Measurements from ENCODE around the gene OSTF1. TPM values are rescaled to one million over a fixed set of nuclear protein-coding genes. Genes with fewer than 3 reads are reported as not detected.

OSTF1 gene
- total and polyA plus RNA-seq, 2 donors (not counting 3 experiments of a cell fraction or from before 2014, with no cell fraction given), result 23.5 to 70.9 TPM

- H3K4me2 ChIP-seq (ENCODE audit: insufficient read depth, low read length), result no peak overlapping the region
- ChIA-PET CTCF (interaction anchor here (1.2 to 4.2 kb wide), 5 partner anchors 58 to 312 kb away, joined by 3 to 24 read pairs (median 8); partner anchors contain the start of gene CARNMT1), POLR2A (interaction anchor here (1.2 kb wide), 1 partner anchor 57 kb away, joined by 3 read pairs; the partner anchor contains the start of gene CARNMT1)
- no peak overlapping the region for H2AFZ ChIP-seq (ENCODE audit: low read depth, low read length)
- TF ChIP-seq MYC (IDR thresholded peaks at IDR 0.05; ENCODE audit: low read depth, low read length) (no peak), EZH2 (IDR thresholded peaks at IDR 0.05; ENCODE audit: borderline replicate concordance, low read depth, low read length, severe bottlenecking) (no peak), GATA2 (IDR thresholded peaks at IDR 0.05; ENCODE audit: insufficient read depth, insufficient read length, low read depth, low read length) (no peak), FOS (IDR thresholded peaks at IDR 0.05; ENCODE audit: borderline replicate concordance, insufficient read depth, low read length) (no peak), MAX (IDR thresholded peaks at IDR 0.05; ENCODE audit: insufficient read depth, insufficient read length) (no peak), POLR2A (IDR thresholded peaks at IDR 0.05; ENCODE audit: low read depth, low read length) (no peak), CTCF (IDR thresholded peaks at IDR 0.05; ENCODE audit: extremely low read depth in 1 of 2, insufficient read depth in 1 of 2, low read depth in 1 of 2, low read length in 2 of 2) (no peak), POLR2AphosphoS5 (IDR thresholded peaks at IDR 0.05; ENCODE audit: insufficient read depth, low read depth, low read length) (no peak)
- peaks cover 0 to 11% of the 10 kb centered on the region in 2 experiments for H3K36me3 ChIP-seq (ENCODE audit: control insufficient read depth in 2 of 2, extremely low read depth in 1 of 2, insufficient read depth in 2 of 2, low read length in 2 of 2)
- BruUV-seq (replicated peaks), result no TSS peak
- H3K9me1 ChIP-seq (replicated peaks; ENCODE audit: control insufficient read depth, extremely low read depth, insufficient read depth, low read length), result no peaks in the 10 kb centered on the region
- H3K4me1 ChIP-seq (ENCODE audit: control insufficient read depth, extremely low read depth, insufficient read depth, low read length), result peaks cover 16% of the 10 kb centered on the region
- intact Hi-C loops (cut with micrococcal nuclease) (loop anchor here (2.0 to 5.0 kb wide), 2 partner anchors 133 to 152 kb away; partner anchors contain the start of gene C9orf40), dilution Hi-C loops (cut with MboI; ENCODE audit: extremely low pct_ligation_motif_present, low sequenced_read_pairs) (no loop called here)
- no peaks in the 10 kb centered on the region for H3K9me3 ChIP-seq (replicated peaks; ENCODE audit: control insufficient read depth, insufficient read depth, low read length)
- DNase-seq (ENCODE audit: low read depth, low spot score), result no peak
- peaks cover 2% of the 10 kb centered on the region for H4K20me1 ChIP-seq (replicated peaks; ENCODE audit: control insufficient read depth, extremely low read depth, insufficient read depth, low read length)
- no peaks in the 10 kb centered on the region for H3K27me3 ChIP-seq (ENCODE audit: control insufficient read depth in 2 of 2, insufficient read depth in 2 of 2, low read length in 2 of 2)
- H3K9ac ChIP-seq (replicated peaks; ENCODE audit: extremely low read depth, insufficient read depth, low read length), result no peak overlapping the region
- no peak overlapping the region for H3K27ac ChIP-seq (ENCODE audit: insufficient read depth, low read depth, low read length)
- H3K79me2 ChIP-seq (ENCODE audit: control insufficient read depth, insufficient read depth, low read length), result peaks cover 23% of the 10 kb centered on the region
- no peak overlapping the region for H3K4me3 ChIP-seq (replicated peaks in 1 of 3; ENCODE audit: insufficient read depth in 1 of 3, low read depth in 1 of 3, low read length in 3 of 3)
- no peak for FAIRE-seq
These were observed 2.7 kb upstream of the OSTF1 start for GRCh38 chr9:75085640-75086039.
